ENCODE results near the gene MGLL.

MGLL gene

GRCh38 chr3:127760791-127761440 lies 61.4 kb downstream of the MGLL start:
- no peaks in the 10 kb centered on the region for H3K27me3 ChIP-seq (ENCODE audit: insufficient read depth, low read depth)
- H3K9ac ChIP-seq, result no peak overlapping the region
- no peak overlapping the region for H2AFZ ChIP-seq (ENCODE audit: low read depth)
- H3K4me2 ChIP-seq, result no peak overlapping the region
- no peaks in the 10 kb centered on the region for H3K36me3 ChIP-seq (ENCODE audit: insufficient read depth)
- no peak for TF ChIP-seq CTCF (conservative IDR thresholded peaks at IDR 0.05; ENCODE audit: low read depth, low read length)
- no peak overlapping the region for H3K27ac ChIP-seq
- no peak overlapping the region for H3K4me3 ChIP-seq (IDR thresholded peaks at IDR 0.05; ENCODE audit: insufficient read depth, low read depth, low read length)
- H3K4me1 ChIP-seq (ENCODE audit: low read depth, poor library complexity, severe bottlenecking), result no peaks in the 10 kb centered on the region
- no peaks in the 10 kb centered on the region for H3K79me2 ChIP-seq (ENCODE audit: insufficient read depth, low read depth)
- H4K20me1 ChIP-seq (ENCODE audit: insufficient read depth), result no peaks in the 10 kb centered on the region

- no peak overlapping the region for H3K4me3 ChIP-seq (IDR thresholded peaks at IDR 0.05; ENCODE audit: insufficient read depth, low read depth, low read length)
- no peaks in the 10 kb centered on the region for H3K79me2 ChIP-seq (ENCODE audit: insufficient read depth, low read depth)
- no peak overlapping the region for H3K4me2 ChIP-seq
Measured at GRCh38 chr3:127760361-127760760, 62.0 kb downstream of the MGLL start.

GRCh38 chr3:127759826-127760225 lies 62.5 kb downstream of the MGLL start:
- Histone ChIP-seq H3K27ac (no peak overlapping the region), H3K27me3 (ENCODE audit: insufficient read depth, low read depth) (no peaks in the 10 kb centered on the region)

More at GRCh38 chr3:127760361-127760760, 62.0 kb downstream of the MGLL start:
- no peaks in the 10 kb centered on the region for H3K36me3 ChIP-seq (ENCODE audit: insufficient read depth)
- no peaks in the 10 kb centered on the region for H3K27me3 ChIP-seq (ENCODE audit: insufficient read depth, low read depth)
- TF ChIP-seq CTCF (conservative IDR thresholded peaks at IDR 0.05; ENCODE audit: low read depth, low read length), result no peak
- H4K20me1 ChIP-seq (ENCODE audit: insufficient read depth), result no peaks in the 10 kb centered on the region
- H2AFZ ChIP-seq (ENCODE audit: low read depth), result no peak overlapping the region
- no peaks in the 10 kb centered on the region for H3K4me1 ChIP-seq (ENCODE audit: low read depth, poor library complexity, severe bottlenecking)
- H3K9ac ChIP-seq, result no peak overlapping the region
- H3K27ac ChIP-seq, result no peak overlapping the region

GRCh38 chr3:127758013-127758412 lies 64.3 kb downstream of the MGLL start:
- no peak overlapping the region for H3K4me3 ChIP-seq (IDR thresholded peaks at IDR 0.05; ENCODE audit: insufficient read depth, low read depth, low read length)
- no peak overlapping the region for H3K27ac ChIP-seq
- H4K20me1 ChIP-seq (ENCODE audit: insufficient read depth), result no peaks in the 10 kb centered on the region
- H3K4me1 ChIP-seq (ENCODE audit: low read depth, poor library complexity, severe bottlenecking), result peaks cover 2% of the 10 kb centered on the region
- H3K9ac ChIP-seq, result no peak overlapping the region
- no peak for TF ChIP-seq CTCF (conservative IDR thresholded peaks at IDR 0.05; ENCODE audit: low read depth, low read length)
- H3K36me3 ChIP-seq (ENCODE audit: insufficient read depth), result no peaks in the 10 kb centered on the region
- H2AFZ ChIP-seq (ENCODE audit: low read depth), result no peak overlapping the region
- H3K27me3 ChIP-seq (ENCODE audit: insufficient read depth, low read depth), result no peaks in the 10 kb centered on the region
- H3K4me2 ChIP-seq, result no peak overlapping the region
- H3K79me2 ChIP-seq (ENCODE audit: insufficient read depth, low read depth), result no peaks in the 10 kb centered on the region

More at GRCh38 chr3:127759826-127760225, 62.5 kb downstream of the MGLL start:
- H3K36me3 ChIP-seq (ENCODE audit: insufficient read depth), result no peaks in the 10 kb centered on the region
- no peak overlapping the region for H3K4me3 ChIP-seq (IDR thresholded peaks at IDR 0.05; ENCODE audit: insufficient read depth, low read depth, low read length)
- no peaks in the 10 kb centered on the region for H4K20me1 ChIP-seq (ENCODE audit: insufficient read depth)
- H3K79me2 ChIP-seq (ENCODE audit: insufficient read depth, low read depth), result no peaks in the 10 kb centered on the region
- H3K9ac ChIP-seq, result no peak overlapping the region
- H3K4me2 ChIP-seq, result no peak overlapping the region
- TF ChIP-seq CTCF (conservative IDR thresholded peaks at IDR 0.05; ENCODE audit: low read depth, low read length), result no peak
- no peak overlapping the region for H2AFZ ChIP-seq (ENCODE audit: low read depth)
- H3K4me1 ChIP-seq (ENCODE audit: low read depth, poor library complexity, severe bottlenecking), result no peaks in the 10 kb centered on the region

All from KMS-11 (cell line).